ENCODE results near the gene HRH2. TPM values are rescaled to one million over a fixed set of nuclear protein-coding genes. Genes with fewer than 3 reads are reported as not detected.

Gene HRH2
- polyA plus RNA-seq, 1 donor = 2.1 TPM

DNA sequence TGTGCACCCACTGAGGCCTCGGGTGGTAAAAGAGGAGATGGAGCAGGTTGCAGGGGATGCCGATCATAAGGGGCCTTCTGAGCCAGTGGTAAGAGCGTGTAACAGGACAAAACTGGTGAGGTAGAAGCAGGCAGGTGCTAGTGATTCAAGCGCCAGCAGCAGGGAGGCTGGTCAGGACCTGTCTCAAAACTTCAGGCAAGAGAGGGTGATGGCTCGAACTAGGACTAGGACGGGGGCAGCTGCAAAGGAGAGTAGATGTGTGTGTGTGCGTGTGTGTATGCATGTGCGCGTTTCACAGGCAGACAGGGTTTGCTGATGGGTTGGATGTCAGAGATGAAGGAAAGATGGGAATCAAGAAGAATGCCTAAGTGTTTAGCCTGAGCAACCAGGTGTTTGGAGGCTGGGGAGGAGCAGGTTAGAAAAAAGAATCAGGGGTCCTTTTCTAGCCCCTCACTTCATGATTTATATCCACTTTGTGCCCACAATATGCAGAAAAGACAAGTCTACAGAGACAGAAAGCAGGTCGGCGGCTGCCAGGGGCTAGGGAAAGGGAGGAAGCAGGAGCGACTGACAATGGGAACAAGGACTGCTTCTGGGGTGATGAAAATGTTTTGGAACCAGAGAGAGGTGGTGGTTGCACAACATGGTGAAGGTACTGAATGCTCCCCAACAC is 15.2 kb downstream of the HRH2 start:
- Histone ChIP-seq H3K9me3 (ENCODE audit: control insufficient read depth, low read depth, low read length) (no peaks in the 10 kb centered on the region), H3K27me3 (ENCODE audit: control insufficient read depth, insufficient read depth, low read length) (peaks cover 3% of the 10 kb centered on the region), H3K4me1 (ENCODE audit: control insufficient read depth, insufficient read depth, low read length) (peaks cover 37% of the 10 kb centered on the region), H3K27ac (ENCODE audit: low read length) (no peak overlapping the region), H3K4me3 (ENCODE audit: low read length) (no peak overlapping the region), H3K36me3 (ENCODE audit: control insufficient read depth, insufficient read depth, low read length) (no peaks in the 10 kb centered on the region)
- WGBS (ENCODE audit: insufficient coverage, low lambda C conversion rate) = no CpG with 5 or more reads among the region's 12 CpGs
- DNase-seq = no peak

DNA sequence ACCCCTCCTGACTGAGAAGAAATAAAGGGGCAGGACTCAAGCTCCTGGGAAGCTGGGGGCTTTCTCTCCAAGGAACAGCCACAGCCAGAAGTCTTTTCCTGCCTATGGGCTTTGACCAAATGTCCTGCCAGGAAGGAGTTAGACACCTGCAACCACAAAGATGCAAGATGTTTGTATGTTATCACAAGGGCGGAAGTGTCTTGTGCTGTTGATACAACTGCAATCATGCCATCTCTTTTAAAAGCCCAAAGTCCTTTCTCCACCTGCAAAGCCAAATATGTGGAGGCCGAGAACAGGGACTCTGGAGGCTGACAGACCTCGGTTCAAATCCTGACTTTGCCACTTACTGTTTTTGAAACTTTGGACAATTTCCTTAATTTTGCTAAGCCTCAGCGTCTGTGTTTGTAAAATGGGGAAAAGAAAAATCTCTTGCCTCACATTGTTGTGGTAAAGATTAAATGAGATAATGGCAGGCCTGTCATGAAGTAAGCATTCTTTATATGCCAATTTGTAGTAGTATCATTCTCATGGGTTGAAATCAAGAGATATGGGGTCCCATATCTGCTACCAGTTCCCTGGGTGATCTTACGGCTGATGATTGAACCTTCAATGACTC is 17.0 kb downstream of the HRH2 start:
- peaks cover 3% of the 10 kb centered on the region for H3K27me3 ChIP-seq (ENCODE audit: control insufficient read depth, insufficient read depth, low read length)
- H3K4me3 ChIP-seq (ENCODE audit: low read length) = no peak overlapping the region
- no CpG with 5 or more reads among the region's 5 CpGs for WGBS (ENCODE audit: insufficient coverage, low lambda C conversion rate)
- H3K4me1 ChIP-seq (ENCODE audit: control insufficient read depth, insufficient read depth, low read length) = peaks cover 37% of the 10 kb centered on the region
- H3K9me3 ChIP-seq (ENCODE audit: control insufficient read depth, low read depth, low read length) = no peaks in the 10 kb centered on the region
- H3K36me3 ChIP-seq (ENCODE audit: control insufficient read depth, insufficient read depth, low read length) = no peaks in the 10 kb centered on the region
- DNase-seq = peak in 1 of 2 donors; percentile 42
- no peak overlapping the region for H3K27ac ChIP-seq (ENCODE audit: low read length)

DNA sequence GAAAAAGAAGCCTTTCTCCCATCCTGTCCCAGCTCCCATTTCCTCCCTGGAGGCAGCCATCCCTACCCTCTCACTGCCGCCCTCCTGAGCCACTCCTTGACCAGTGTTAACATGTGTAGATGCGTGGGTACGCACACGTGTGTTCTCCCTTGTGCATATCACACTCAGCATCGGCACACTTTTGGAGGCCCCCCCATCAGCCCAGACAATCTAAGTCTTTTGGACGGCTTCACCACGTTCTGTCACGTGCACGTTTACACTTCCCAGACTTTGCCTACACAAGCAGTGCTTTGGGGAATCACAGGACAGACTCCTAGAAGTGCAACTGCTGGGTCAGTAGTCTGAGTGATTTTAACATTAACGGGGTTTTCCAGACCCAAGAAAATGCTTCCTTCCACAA is 18.0 kb downstream of the HRH2 start:
- Histone ChIP-seq H3K4me1 (ENCODE audit: control insufficient read depth, insufficient read depth, low read length) (peaks cover 29% of the 10 kb centered on the region), H3K27me3 (ENCODE audit: control insufficient read depth, insufficient read depth, low read length) (peaks cover 3% of the 10 kb centered on the region), H3K27ac (ENCODE audit: low read length) (no peak overlapping the region), H3K36me3 (ENCODE audit: control insufficient read depth, insufficient read depth, low read length) (no peaks in the 10 kb centered on the region), H3K9me3 (ENCODE audit: control insufficient read depth, low read depth, low read length) (no peaks in the 10 kb centered on the region), H3K4me3 (ENCODE audit: low read length) (no peak overlapping the region)
- WGBS (ENCODE audit: insufficient coverage, low lambda C conversion rate) = no CpG with 5 or more reads among the region's 10 CpGs
- no peak for DNase-seq

DNA sequence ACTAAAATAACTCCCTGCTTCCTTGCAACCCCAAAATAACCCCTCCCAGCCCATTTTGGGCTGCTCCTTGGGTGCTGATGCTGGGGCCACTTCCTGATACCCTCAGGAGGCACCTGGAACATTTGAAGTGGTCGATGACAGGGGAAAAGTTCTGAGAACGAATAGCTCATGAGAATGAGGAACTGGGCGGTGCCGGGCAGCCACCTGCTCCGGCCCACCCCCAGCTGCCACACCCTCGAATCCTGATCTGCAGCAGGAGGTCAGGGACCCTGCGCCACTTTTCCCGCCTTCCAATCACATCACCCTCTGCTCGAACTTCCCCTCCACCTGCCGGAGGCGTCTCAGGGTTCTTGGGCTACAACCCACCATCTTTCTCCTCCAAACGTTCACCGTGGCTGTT is 19.7 kb downstream of the HRH2 start:
- Histone ChIP-seq H3K9me3 (ENCODE audit: control insufficient read depth, low read depth, low read length) (no peaks in the 10 kb centered on the region), H3K36me3 (ENCODE audit: control insufficient read depth, insufficient read depth, low read length) (no peaks in the 10 kb centered on the region), H3K27me3 (ENCODE audit: control insufficient read depth, insufficient read depth, low read length) (peaks cover 3% of the 10 kb centered on the region), H3K4me3 (ENCODE audit: low read length) (no peak overlapping the region), H3K4me1 (ENCODE audit: control insufficient read depth, insufficient read depth, low read length) (peaks cover 15% of the 10 kb centered on the region), H3K27ac (ENCODE audit: low read length) (no peak overlapping the region)
- no CpG with 5 or more reads among the region's 13 CpGs for WGBS (ENCODE audit: insufficient coverage, low lambda C conversion rate)
- DNase-seq = no peak

DNA sequence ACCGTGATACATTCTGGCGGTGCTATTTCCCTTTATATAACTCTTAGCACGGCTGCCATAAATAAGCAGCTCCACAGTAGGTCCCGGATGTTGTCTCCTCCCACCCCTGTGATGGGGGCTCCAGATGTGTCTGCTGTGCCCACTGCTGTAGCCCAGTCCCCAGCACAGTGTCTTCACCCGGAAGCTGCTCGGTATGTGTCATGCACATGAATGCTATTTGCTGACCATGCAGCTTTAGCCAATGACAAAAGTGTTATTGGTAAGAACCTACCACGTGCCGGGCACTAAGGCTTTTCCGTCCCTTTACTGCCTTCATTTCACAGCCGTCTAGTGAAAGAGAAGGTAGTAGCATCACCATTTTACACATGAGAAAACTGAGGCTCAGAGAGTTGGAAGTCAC is 20.2 kb downstream of the HRH2 start:
- Histone ChIP-seq H3K9me3 (ENCODE audit: control insufficient read depth, low read depth, low read length) (no peaks in the 10 kb centered on the region), H3K4me1 (ENCODE audit: control insufficient read depth, insufficient read depth, low read length) (peaks cover 10% of the 10 kb centered on the region), H3K36me3 (ENCODE audit: control insufficient read depth, insufficient read depth, low read length) (no peaks in the 10 kb centered on the region), H3K27me3 (ENCODE audit: control insufficient read depth, insufficient read depth, low read length) (peaks cover 2% of the 10 kb centered on the region), H3K4me3 (ENCODE audit: low read length) (no peak overlapping the region), H3K27ac (ENCODE audit: low read length) (no peak overlapping the region)
- WGBS (ENCODE audit: insufficient coverage, low lambda C conversion rate) = 100% methylated on average over 1 of the region's 10 CpGs
- no peak for DNase-seq

DNA sequence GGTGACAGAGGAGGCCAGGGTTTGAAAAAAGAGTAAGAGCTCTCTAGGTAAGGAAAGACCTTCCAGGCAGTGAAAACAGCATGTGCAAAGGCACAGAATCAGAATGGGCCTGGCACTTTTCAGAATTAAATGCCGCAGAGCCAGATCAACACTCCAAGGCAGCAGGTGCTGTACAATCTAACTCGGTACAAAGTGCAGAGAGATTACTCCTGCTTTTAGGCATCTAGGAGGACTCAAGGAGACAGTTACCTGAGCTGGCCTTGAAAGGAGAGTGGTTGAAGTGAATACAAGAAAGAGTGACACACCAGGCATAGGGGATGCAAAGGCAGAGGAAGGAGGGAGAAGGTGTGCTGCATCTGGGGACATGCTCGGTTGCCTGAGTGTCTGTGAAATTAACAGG is 21.5 kb downstream of the HRH2 start:
- no peaks in the 10 kb centered on the region for H3K27me3 ChIP-seq (ENCODE audit: control insufficient read depth, insufficient read depth, low read length)
- H3K4me3 ChIP-seq (ENCODE audit: low read length) = no peak overlapping the region
- peaks cover 7% of the 10 kb centered on the region for H3K4me1 ChIP-seq (ENCODE audit: control insufficient read depth, insufficient read depth, low read length)
- peak in 1 of 2 donors; percentile 59 for DNase-seq
- peaks cover 2% of the 10 kb centered on the region for H3K36me3 ChIP-seq (ENCODE audit: control insufficient read depth, insufficient read depth, low read length)
- H3K9me3 ChIP-seq (ENCODE audit: control insufficient read depth, low read depth, low read length) = no peaks in the 10 kb centered on the region
- no peak overlapping the region for H3K27ac ChIP-seq (ENCODE audit: low read length)
- no CpG with 5 or more reads among the region's 3 CpGs for WGBS (ENCODE audit: insufficient coverage, low lambda C conversion rate)

DNA sequence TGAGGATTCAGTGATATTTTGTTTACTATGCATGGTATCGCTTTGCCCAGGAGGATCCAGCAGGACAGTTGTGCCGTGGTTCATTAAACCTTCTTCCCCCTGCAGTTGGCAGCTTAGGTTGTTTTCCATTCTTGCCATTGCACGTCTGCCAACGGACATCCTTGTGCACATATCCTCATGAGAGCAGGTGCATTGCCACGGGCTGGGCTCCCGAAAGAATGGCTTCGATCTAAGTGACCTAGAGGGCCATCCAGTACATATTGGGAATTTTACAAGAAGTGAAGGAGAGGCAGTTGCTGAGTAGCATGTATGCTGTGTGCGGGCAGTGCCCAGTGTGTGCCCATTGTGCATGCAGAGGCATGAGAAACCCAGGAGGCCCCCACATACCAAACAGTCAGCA is 22.1 kb downstream of the HRH2 start:
- peaks cover under 1% of the 10 kb centered on the region for H3K4me1 ChIP-seq (ENCODE audit: control insufficient read depth, insufficient read depth, low read length)

DNA sequence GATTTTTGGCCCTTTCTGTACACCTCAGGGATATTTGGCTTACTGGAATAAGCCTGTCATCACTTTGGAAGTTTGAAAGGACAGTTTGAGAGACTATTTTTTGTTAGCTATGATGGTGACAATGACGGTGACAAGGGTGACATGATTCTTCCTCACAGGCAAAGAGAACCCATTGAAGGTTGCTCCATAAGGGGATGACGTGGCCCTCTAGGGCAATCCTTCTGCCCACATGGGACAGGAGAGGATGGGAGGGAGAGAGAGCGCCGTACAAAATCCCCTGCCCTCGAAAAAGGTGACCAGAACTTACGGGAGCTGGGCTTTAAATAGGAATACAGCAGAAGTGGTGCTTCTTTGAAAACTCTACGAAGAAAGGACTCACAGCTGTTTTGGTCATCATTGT is 22.6 kb downstream of the HRH2 start:
- Histone ChIP-seq H3K4me3 (ENCODE audit: low read length) (no peak overlapping the region), H3K27ac (ENCODE audit: low read length) (no peak overlapping the region), H3K27me3 (ENCODE audit: control insufficient read depth, insufficient read depth, low read length) (no peaks in the 10 kb centered on the region), H3K9me3 (ENCODE audit: control insufficient read depth, low read depth, low read length) (no peaks in the 10 kb centered on the region), H3K36me3 (ENCODE audit: control insufficient read depth, insufficient read depth, low read length) (peaks cover 4% of the 10 kb centered on the region), H3K4me1 (ENCODE audit: control insufficient read depth, insufficient read depth, low read length) (no peaks in the 10 kb centered on the region)
- no peak for DNase-seq
- no CpG with 5 or more reads among the region's 7 CpGs for WGBS (ENCODE audit: insufficient coverage, low lambda C conversion rate)

More for the DNA sequence above, 22.1 kb downstream of the HRH2 start:
- WGBS (ENCODE audit: insufficient coverage, low lambda C conversion rate) = no CpG with 5 or more reads among the region's 8 CpGs
- no peaks in the 10 kb centered on the region for H3K9me3 ChIP-seq (ENCODE audit: control insufficient read depth, low read depth, low read length)
- no peak overlapping the region for H3K27ac ChIP-seq (ENCODE audit: low read length)
- no peaks in the 10 kb centered on the region for H3K27me3 ChIP-seq (ENCODE audit: control insufficient read depth, insufficient read depth, low read length)
- no peak for DNase-seq
- no peak overlapping the region for H3K4me3 ChIP-seq (ENCODE audit: low read length)
- peaks cover 4% of the 10 kb centered on the region for H3K36me3 ChIP-seq (ENCODE audit: control insufficient read depth, insufficient read depth, low read length)

DNA sequence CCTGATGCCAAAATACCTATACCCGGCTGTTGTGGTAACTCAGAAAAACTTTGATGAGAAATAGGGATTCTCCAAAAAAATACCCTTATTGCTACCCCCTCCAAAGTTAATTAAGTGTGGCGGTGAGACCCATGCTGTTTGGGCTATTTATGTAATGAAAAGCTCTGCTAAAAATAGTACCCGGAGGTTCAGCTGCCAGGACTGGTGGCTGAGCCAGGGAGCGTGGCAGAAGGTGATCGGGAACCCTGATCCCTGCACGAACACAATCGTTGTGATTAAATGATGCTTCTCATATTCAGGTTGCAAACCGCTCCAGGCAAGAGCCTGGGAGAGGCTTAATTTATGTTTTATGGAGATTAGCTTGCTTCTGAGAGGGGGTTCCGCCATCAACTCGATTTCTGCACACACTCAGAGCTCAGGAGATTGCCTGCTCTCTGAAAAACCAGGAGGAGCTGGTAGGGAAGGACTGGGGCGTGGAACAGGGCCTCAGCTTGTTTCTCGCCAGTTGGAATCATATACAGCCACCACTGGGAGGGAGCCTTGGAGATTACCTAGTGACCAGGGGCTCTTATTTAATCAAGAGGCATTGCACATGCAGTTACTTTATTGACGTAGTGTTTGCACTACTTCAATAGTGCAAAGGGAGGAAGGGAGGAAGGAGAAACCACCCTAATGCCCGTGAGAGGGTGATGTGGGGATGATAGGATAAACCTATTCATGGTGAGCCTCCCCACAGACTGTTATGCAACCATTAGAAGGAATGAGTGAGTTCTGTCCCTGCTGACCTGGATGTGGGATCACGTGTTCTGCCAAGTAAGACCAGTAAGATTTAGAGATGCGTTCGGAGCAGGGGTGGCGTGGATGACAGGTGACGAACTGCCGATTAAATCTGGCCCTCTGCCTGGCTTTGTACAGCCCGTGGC is 23.4 kb downstream of the HRH2 start:
- WGBS (ENCODE audit: insufficient coverage, low lambda C conversion rate) = 65% methylated on average over 2 of the region's 21 CpGs

DNA sequence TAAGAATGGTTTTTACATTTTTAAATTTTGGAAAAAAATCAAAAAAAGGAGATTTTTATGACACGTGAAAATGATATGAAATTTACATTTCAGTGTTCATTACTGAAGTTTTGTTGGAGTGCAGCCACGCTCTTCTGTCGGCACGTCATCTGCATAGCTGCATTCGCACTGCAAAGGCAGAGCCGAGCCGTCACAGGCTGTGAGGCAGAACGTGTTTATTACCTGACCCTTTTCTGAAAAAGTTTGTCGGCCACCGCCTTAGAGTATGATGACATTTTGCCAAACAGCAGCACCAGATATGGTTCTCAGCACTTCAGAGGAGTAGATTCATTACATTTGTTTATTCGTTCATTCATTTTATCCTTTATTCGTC is 24.1 kb downstream of the HRH2 start:
- Histone ChIP-seq H3K27me3 (ENCODE audit: control insufficient read depth, insufficient read depth, low read length) (no peaks in the 10 kb centered on the region), H3K4me3 (ENCODE audit: low read length) (no peak overlapping the region), H3K36me3 (ENCODE audit: control insufficient read depth, insufficient read depth, low read length) (peaks cover 4% of the 10 kb centered on the region), H3K27ac (ENCODE audit: low read length) (no peak overlapping the region), H3K9me3 (ENCODE audit: control insufficient read depth, low read depth, low read length) (no peaks in the 10 kb centered on the region), H3K4me1 (ENCODE audit: control insufficient read depth, insufficient read depth, low read length) (no peaks in the 10 kb centered on the region)
- 80% methylated on average over 3 of the region's 12 CpGs for WGBS (ENCODE audit: insufficient coverage, low lambda C conversion rate)
- DNase-seq = no peak

More for the DNA sequence above, 23.4 kb downstream of the HRH2 start:
- no peaks in the 10 kb centered on the region for H3K4me1 ChIP-seq (ENCODE audit: control insufficient read depth, insufficient read depth, low read length)
- no peak overlapping the region for H3K4me3 ChIP-seq (ENCODE audit: low read length)
- DNase-seq = no peak
- peaks cover 4% of the 10 kb centered on the region for H3K36me3 ChIP-seq (ENCODE audit: control insufficient read depth, insufficient read depth, low read length)
- no peaks in the 10 kb centered on the region for H3K27me3 ChIP-seq (ENCODE audit: control insufficient read depth, insufficient read depth, low read length)
- H3K27ac ChIP-seq (ENCODE audit: low read length) = no peak overlapping the region
- no peaks in the 10 kb centered on the region for H3K9me3 ChIP-seq (ENCODE audit: control insufficient read depth, low read depth, low read length)
